ENCODE measurements around the gene TMPRSS7.

The TMPRSS7 gene

GRCh38 chr3:112009670-112010069, 24.9 kb upstream of the TMPRSS7 start:
- DNase-seq: no peak
- no peak overlapping the region for H3K27ac ChIP-seq
- no peaks in the 10 kb centered on the region for H3K27me3 ChIP-seq (replicated peaks)
- no peak overlapping the region for H3K4me3 ChIP-seq (ENCODE audit: low read depth, low read length)
- no peaks in the 10 kb centered on the region for H3K36me3 ChIP-seq (replicated peaks)
- in situ Hi-C loops (cut with HindIII; ENCODE audit: low pct_ligation_motif_present, low sequenced_read_pairs): no loop called here
- TF ChIP-seq CTCF (IDR thresholded peaks at IDR 0.05; ENCODE audit: low read depth, low read length, missing control alignments): no peak

GRCh38 chr3:112010636-112011035, 23.9 kb upstream of the TMPRSS7 start:
- Histone ChIP-seq H3K36me3 (replicated peaks) (no peaks in the 10 kb centered on the region), H3K27me3 (replicated peaks) (no peaks in the 10 kb centered on the region), H3K27ac (no peak overlapping the region), H3K4me3 (ENCODE audit: low read depth, low read length) (no peak overlapping the region)
- DNase-seq: no peak
- in situ Hi-C loops (cut with HindIII; ENCODE audit: low pct_ligation_motif_present, low sequenced_read_pairs): no loop called here
- no peak for TF ChIP-seq CTCF (IDR thresholded peaks at IDR 0.05; ENCODE audit: low read depth, low read length, missing control alignments)

GRCh38 chr3:112011376-112011940, 23.1 kb upstream of the TMPRSS7 start:
- Histone ChIP-seq H3K36me3 (replicated peaks) (no peaks in the 10 kb centered on the region), H3K27ac (no peak overlapping the region), H3K4me3 (ENCODE audit: low read depth, low read length) (no peak overlapping the region), H3K27me3 (replicated peaks) (no peaks in the 10 kb centered on the region)
- TF ChIP-seq CTCF (IDR thresholded peaks at IDR 0.05; ENCODE audit: low read depth, low read length, missing control alignments): no peak
- in situ Hi-C loops (cut with HindIII; ENCODE audit: low pct_ligation_motif_present, low sequenced_read_pairs): no loop called here
- DNase-seq: no peak

- no peak for DNase-seq
- Histone ChIP-seq H3K36me3 (replicated peaks) (no peaks in the 10 kb centered on the region), H3K4me3 (ENCODE audit: low read depth, low read length) (no peak overlapping the region), H3K27me3 (replicated peaks) (no peaks in the 10 kb centered on the region), H3K27ac (no peak overlapping the region)
- no peak for TF ChIP-seq CTCF (IDR thresholded peaks at IDR 0.05; ENCODE audit: low read depth, low read length, missing control alignments)
- in situ Hi-C loops (cut with HindIII; ENCODE audit: low pct_ligation_motif_present, low sequenced_read_pairs): no loop called here
These were observed 22.1 kb upstream of the TMPRSS7 start for GRCh38 chr3:112012205-112012992.

- peak; percentile 86 for TF ChIP-seq CTCF (IDR thresholded peaks at IDR 0.05; ENCODE audit: low read depth, low read length, missing control alignments)
- H3K4me3 ChIP-seq (ENCODE audit: low read depth, low read length): no peak overlapping the region
- peak; percentile 68 for DNase-seq
These were observed 21.3 kb upstream of the TMPRSS7 start for GRCh38 chr3:112013058-112013783.

More at GRCh38 chr3:112013058-112013783, 21.3 kb upstream of the TMPRSS7 start:
- no peaks in the 10 kb centered on the region for H3K36me3 ChIP-seq (replicated peaks)
- in situ Hi-C loops (cut with HindIII; ENCODE audit: low pct_ligation_motif_present, low sequenced_read_pairs): no loop called here
- no peaks in the 10 kb centered on the region for H3K27me3 ChIP-seq (replicated peaks)
- H3K27ac ChIP-seq: no peak overlapping the region
